Osteocyte (in vitro differentiated cells): ENCODE results near the gene KCTD1. TPM values are rescaled to one million over a fixed set of nuclear protein-coding genes. Genes with fewer than 3 reads are reported as not detected.
A peak's percentile ranks its signal among the peaks of the same experiment; 100 is the strongest.

Experiments used
- DNase-seq: peaks from one replicate; pipeline ENCODE4 v3.0.0; 2021; ENCODE audit warnings: mixed read lengths; ENCODE audit not compliant: unreplicated experiment; ENCODE audit errors: extremely low spot score
- H3K27ac Mint-ChIP-seq: one replicate; pipeline ENCODE4 v1.8.0; 2021; ENCODE audit warnings: mild to moderate bottlenecking, mixed read lengths; ENCODE audit not compliant: unreplicated experiment
- H3K27me3 Mint-ChIP-seq: one replicate; pipeline ENCODE4 v1.8.0; 2021; ENCODE audit warnings: mixed read lengths; ENCODE audit not compliant: unreplicated experiment
- H3K36me3 Mint-ChIP-seq: one replicate; pipeline ENCODE4 v1.8.0; 2021; ENCODE audit warnings: mixed read lengths; ENCODE audit not compliant: unreplicated experiment
- H3K4me1 Mint-ChIP-seq: one replicate; pipeline ENCODE4 v1.8.0; 2021; ENCODE audit warnings: mixed read lengths; ENCODE audit not compliant: unreplicated experiment
- H3K4me3 Mint-ChIP-seq: one replicate; pipeline ENCODE4 v1.8.0; 2021; ENCODE audit warnings: mild to moderate bottlenecking, moderate library complexity, mixed read lengths; ENCODE audit not compliant: unreplicated experiment
- H3K9me3 Mint-ChIP-seq: one replicate; pipeline ENCODE4 v1.8.0; 2021; ENCODE audit warnings: mixed read lengths; ENCODE audit not compliant: unreplicated experiment
- CTCF ChIP-seq: fragments of 200-600 bp; sonication (generic); IDR thresholded peaks from 2 replicates; pipeline ENCODE4 v1.5.0; 2021; ENCODE audit warnings: antibody characterized with exemption, mild to moderate bottlenecking, moderate library complexity
- total RNA-seq: library from RNA; stranded (reverse); gene quantifications from 2 replicates; pipeline ENCODE4 v1.2.1, GENCODE V29; 2021

Gene KCTD1
- total RNA-seq, 1 donor from 2014 or later = 25.7 TPM

DNA sequence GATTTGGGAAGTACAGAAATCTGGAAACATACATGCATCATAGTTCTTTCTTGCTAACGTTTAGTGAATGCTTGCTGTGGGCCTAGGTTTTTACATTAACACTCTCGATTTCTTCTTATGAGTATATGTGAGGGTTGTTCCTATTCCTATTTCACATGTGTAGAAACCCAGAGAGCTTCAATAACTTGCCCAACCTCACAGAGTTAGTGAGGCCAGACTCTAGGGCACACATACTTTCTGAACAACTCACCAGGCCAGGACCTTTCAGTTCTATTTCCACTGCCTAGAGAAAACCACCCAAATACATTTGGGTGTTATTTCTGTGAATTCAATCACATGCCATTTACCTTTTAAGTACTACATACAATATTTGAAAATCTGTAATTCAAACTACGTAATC lies 8.2 kb upstream of the KCTD1 start:
- Mint-ChIP-seq H3K4me3 (no peak overlapping the region), H3K27me3 (peaks cover 31% of the 10 kb centered on the region), H3K27ac (peak overlapping the region; percentile 36), H3K4me1 (peaks cover 23% of the 10 kb centered on the region), H3K36me3 (no peaks in the 10 kb centered on the region), H3K9me3 (no peaks in the 10 kb centered on the region)
- no peak for DNase-seq
- TF ChIP-seq CTCF = no peak

- no peak overlapping the region for H3K4me3 Mint-ChIP-seq
- no peaks in the 10 kb centered on the region for H3K9me3 Mint-ChIP-seq
- DNase-seq = no peak
- H3K36me3 Mint-ChIP-seq = no peaks in the 10 kb centered on the region
- TF ChIP-seq CTCF = no peak
- H3K27ac Mint-ChIP-seq = peak overlapping the region; percentile 36
- H3K27me3 Mint-ChIP-seq = peaks cover 36% of the 10 kb centered on the region
- peaks cover 27% of the 10 kb centered on the region for H3K4me1 Mint-ChIP-seq
Measured at GRCh38 chr18:26555804-26556553, 7.6 kb upstream of the KCTD1 start.

- TF ChIP-seq CTCF = no peak
- H3K4me3 Mint-ChIP-seq = no peak overlapping the region
- peaks cover 33% of the 10 kb centered on the region for H3K4me1 Mint-ChIP-seq
- H3K36me3 Mint-ChIP-seq = no peaks in the 10 kb centered on the region
- DNase-seq = no peak
- H3K27ac Mint-ChIP-seq = no peak overlapping the region
- no peaks in the 10 kb centered on the region for H3K9me3 Mint-ChIP-seq
- peaks cover 33% of the 10 kb centered on the region for H3K27me3 Mint-ChIP-seq
Measured at GRCh38 chr18:26553943-26554342, 5.6 kb upstream of the KCTD1 start.

- peaks cover 33% of the 10 kb centered on the region for H3K27me3 Mint-ChIP-seq
- H3K4me3 Mint-ChIP-seq = peak overlapping the region; percentile 27
- peaks cover 34% of the 10 kb centered on the region for H3K4me1 Mint-ChIP-seq
- DNase-seq = no peak
- no peaks in the 10 kb centered on the region for H3K36me3 Mint-ChIP-seq
- H3K9me3 Mint-ChIP-seq = no peaks in the 10 kb centered on the region
- no peak for TF ChIP-seq CTCF
- no peak overlapping the region for H3K27ac Mint-ChIP-seq
Measured at GRCh38 chr18:26551695-26552081, 3.3 kb upstream of the KCTD1 start.

DNA sequence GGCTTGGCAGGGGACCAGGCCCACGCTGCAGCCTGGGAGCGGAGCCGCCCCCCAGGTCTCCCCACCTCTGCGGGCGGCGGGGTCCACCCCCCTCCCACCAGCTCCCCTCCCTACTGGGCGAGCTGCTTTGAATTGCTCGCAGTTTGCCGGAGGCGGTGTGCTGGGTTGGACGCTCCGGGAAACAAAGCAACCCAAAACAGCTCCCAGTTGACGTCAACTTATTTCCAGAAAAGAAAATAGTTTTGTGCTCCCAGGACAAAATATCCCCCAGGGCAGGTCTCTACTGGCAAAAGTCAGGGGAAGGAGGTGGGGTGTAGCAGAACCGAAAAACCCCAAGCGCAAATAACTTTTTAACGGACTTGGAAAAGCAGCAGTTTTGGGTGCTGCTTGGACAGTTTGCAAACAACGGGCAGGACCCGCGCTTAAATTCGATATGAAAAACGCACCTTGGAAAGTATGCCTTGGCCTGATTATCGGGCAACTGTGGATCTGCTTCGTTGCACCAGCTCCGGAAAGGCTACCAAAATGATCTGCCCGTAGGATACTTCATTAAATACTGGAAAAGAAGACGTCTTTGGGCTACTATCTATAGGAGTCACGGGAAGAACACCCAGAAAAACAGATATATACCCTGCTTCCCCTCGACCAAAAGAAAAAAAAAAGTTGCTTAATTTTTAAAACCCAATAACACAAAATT lies 2.8 kb upstream of the KCTD1 start:
- TF ChIP-seq CTCF = no peak
- Mint-ChIP-seq H3K9me3 (no peaks in the 10 kb centered on the region), H3K4me3 (peak overlapping the region; percentile 27), H3K27ac (no peak overlapping the region), H3K27me3 (peaks cover 33% of the 10 kb centered on the region), H3K36me3 (peaks cover 3% of the 10 kb centered on the region), H3K4me1 (peaks cover 34% of the 10 kb centered on the region)
- no peak for DNase-seq
